Pulmonary artery endothelial cell (primary cell): ENCODE results near the gene CACNA1C. TPM values are rescaled to one million over a fixed set of nuclear protein-coding genes. Genes with fewer than 3 reads are reported as not detected.

Experiments used
- DNase-seq: peaks from one replicate; pipeline ENCODE4 v3.0.0-alpha.2; 2011; ENCODE audit warnings: low read depth, low spot score
- total RNA-seq: library from RNA; depleted of rRNA; stranded (reverse); fragments of >200 nt; gene quantifications from 2 replicates; pipeline ENCODE4 v1.2.3, GENCODE V29; 2014

Gene CACNA1C
- not detected in 2 replicates for total RNA-seq

- DNase-seq = no peak
These were observed at the start of gene CACNA1C for GRCh38 chr12:2052826-2053678. TSS of gene CACNA1C (plus strand) at chr12:2052987. CDS start at chr12:2053563, 576 bp downstream.

- DNase-seq = no peak
These were observed 49.1 kb upstream of the CACNA1C start for GRCh38 chr12:2003676-2004112.

- peak; percentile 96 for DNase-seq
These were observed 48.5 kb upstream of the CACNA1C start, which contains the start of gene DCP1B for GRCh38 chr12:2004113-2004929. TSS of gene DCP1B (minus strand) at chr12:2004457. CDS start at chr12:2004431, 26 bp downstream.

- DNase-seq = no peak
These were observed 44.1 kb upstream of the CACNA1C start for GRCh38 chr12:2008677-2009076.

- no peak for DNase-seq
These were observed 43.2 kb upstream of the CACNA1C start for GRCh38 chr12:2009623-2010022.

GRCh38 chr12:2011643-2012607 is 40.9 kb upstream of the CACNA1C start:
- no peak for DNase-seq

- DNase-seq = no peak
These were observed 39.7 kb upstream of the CACNA1C start for GRCh38 chr12:2013086-2013485.

GRCh38 chr12:2013527-2014223 is 39.1 kb upstream of the CACNA1C start:
- no peak for DNase-seq

- no peak for DNase-seq
These were observed 38.6 kb upstream of the CACNA1C start for GRCh38 chr12:2014231-2014630.

- no peak for DNase-seq
These were observed 35.8 kb upstream of the CACNA1C start for GRCh38 chr12:2016862-2017545.

- no peak for DNase-seq
These were observed 35.0 kb upstream of the CACNA1C start for GRCh38 chr12:2017546-2018337.

GRCh38 chr12:2018391-2018790 is 34.4 kb upstream of the CACNA1C start:
- no peak for DNase-seq

GRCh38 chr12:2019126-2019525 is 33.7 kb upstream of the CACNA1C start:
- no peak for DNase-seq

- DNase-seq = no peak
These were observed 32.3 kb upstream of the CACNA1C start for GRCh38 chr12:2020511-2020910.

GRCh38 chr12:2023365-2023764 is 29.4 kb upstream of the CACNA1C start:
- DNase-seq = no peak

GRCh38 chr12:2027351-2027750 is 25.4 kb upstream of the CACNA1C start:
- DNase-seq = no peak

GRCh38 chr12:2029851-2030250 is 22.9 kb upstream of the CACNA1C start:
- DNase-seq = no peak

GRCh38 chr12:2032506-2032905 is 20.3 kb upstream of the CACNA1C start:
- no peak for DNase-seq
